Measurements from ENCODE around the gene NFU1. TPM values are rescaled to one million over a fixed set of nuclear protein-coding genes. Genes with fewer than 3 reads are reported as not detected.

NFU1 gene
- total and polyA plus RNA-seq, 2 of the 8 experiments (the other 6 are each of a cell fraction or from before 2014, with no cell fraction given): 18.4 to 45.5 TPM

DNA sequence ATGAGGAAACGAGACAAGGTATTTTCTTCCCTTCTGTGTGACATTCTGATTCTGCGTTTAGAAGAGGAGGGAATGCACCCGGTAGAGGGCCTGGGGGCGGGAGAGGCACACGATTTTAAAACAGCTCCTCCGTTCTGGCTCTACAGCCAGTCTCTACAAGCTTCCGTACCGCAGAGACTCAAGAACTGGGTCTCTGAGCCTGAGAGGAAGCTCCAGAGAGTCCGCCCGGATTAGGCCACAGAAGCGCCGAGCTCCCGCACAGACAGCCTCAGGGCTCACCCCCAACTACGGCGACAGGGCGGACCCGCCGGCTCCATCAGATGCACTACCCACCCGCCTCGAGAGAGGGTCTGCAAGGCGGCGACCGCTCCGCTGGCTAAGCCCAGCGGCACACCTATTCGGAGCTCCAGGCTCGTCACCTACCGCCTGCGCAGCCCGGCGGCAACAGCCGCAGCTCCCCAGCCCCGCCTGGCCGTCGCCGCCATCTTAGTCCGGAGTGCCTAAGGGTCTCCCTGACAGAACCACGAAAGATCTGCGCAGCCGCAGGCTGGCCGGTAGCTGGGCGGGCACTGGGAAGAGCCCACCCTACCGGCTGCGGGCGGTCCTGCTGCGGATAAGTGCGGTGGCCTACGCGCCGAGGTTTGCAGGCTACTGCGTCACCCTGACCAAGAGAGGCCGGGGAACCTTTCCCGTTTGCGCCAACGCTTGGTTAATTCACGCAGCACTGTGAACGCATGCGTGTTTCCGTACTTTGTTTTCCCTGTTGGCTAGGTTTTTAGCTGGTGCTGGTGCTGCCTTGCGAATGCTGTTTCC is at the start of gene NFU1 (continued):
- TF ChIP-seq RAD21 (IDR thresholded peaks at IDR 0.05 in 1 of 2, conservative IDR thresholded peaks at IDR 0.05 in 1 of 2; ENCODE audit: low read depth in 2 of 2, low read length in 2 of 2): peak; percentile 32 to 42
- TF ChIP-seq JUN (IDR thresholded peaks at IDR 0.05; ENCODE audit: low read depth, low read length): no peak
- no peak for TF ChIP-seq RFX5 (IDR thresholded peaks at IDR 0.05; ENCODE audit: borderline replicate concordance, low read depth, low read length)
- no peak for TF ChIP-seq KDM1A (IDR thresholded peaks at IDR 0.05; ENCODE audit: borderline replicate concordance, low read length)
- TF ChIP-seq CHD7 (IDR thresholded peaks at IDR 0.05; ENCODE audit: insufficient replicate concordance, low read length): no peak
- no peak for TF ChIP-seq EZH2 (IDR thresholded peaks at IDR 0.05; ENCODE audit: low read depth, low read length, severe bottlenecking)
- TF ChIP-seq FOSL1 (IDR thresholded peaks at IDR 0.05; ENCODE audit: insufficient read depth, low read depth, low read length): no peak
- no peak for TF ChIP-seq JUND (IDR thresholded peaks at IDR 0.05; ENCODE audit: low read length)
